CD8-positive, alpha-beta memory T cell (primary cell): ENCODE measurements around the gene CRY1. TPM values are rescaled to one million over a fixed set of nuclear protein-coding genes. Genes with fewer than 3 reads are reported as not detected.
"Not testable (repeated sequence)": the region's sequence is repeated elsewhere in the genome, so short reads cannot be mapped to it uniquely, and the experiment has no call there.

Experiments used
- CTCF ChIA-PET: fragments of 350-600 bp; sonication (Branson Sonifier 250); formaldehyde crosslinking; loops from one replicate; lab custom pipeline; 2021; ENCODE audit warnings: antibody characterized with exemption; lab: Charles Lee
- POLR2A ChIA-PET: fragments of 350-600 bp; sonication (Branson Sonifier 250); formaldehyde crosslinking; loops from one replicate; lab custom pipeline; 2021; ENCODE audit warnings: antibody characterized with exemption; lab: Charles Lee
- DNase-seq, 5 donors: peaks; one replicate each; pipeline versions ENCODE4 v3.0.0 to v3.0.0-alpha.2; 2020 to 2022; ENCODE audit warnings: mixed read lengths in 1 of 5
- H3K27ac ChIP-seq: one replicate; pipeline ENCODE4 v1.7.0; 2013; ENCODE audit warnings: low read depth, mild to moderate bottlenecking, low read length, moderate library complexity
- H3K27me3 ChIP-seq: 2 replicates; pipeline ENCODE4 v1.7.0; 2013; ENCODE audit warnings: low read length, mild to moderate bottlenecking; ENCODE audit not compliant: insufficient read depth, poor library complexity, severe bottlenecking
- H3K36me3 ChIP-seq: 2 replicates; pipeline ENCODE4 v1.7.0; 2013; ENCODE audit warnings: mild to moderate bottlenecking, low read length, moderate library complexity; ENCODE audit not compliant: insufficient read depth
- H3K4me1 ChIP-seq: 2 replicates; pipeline ENCODE4 v1.7.0; 2013; ENCODE audit warnings: mild to moderate bottlenecking, low read length, moderate library complexity; ENCODE audit not compliant: insufficient read depth
- H3K4me3 ChIP-seq: 2 replicates; pipeline ENCODE4 v1.7.0; 2013; ENCODE audit warnings: mild to moderate bottlenecking, low read length
- H3K9me3 ChIP-seq: 2 replicates; pipeline ENCODE4 v1.7.0; 2013; ENCODE audit warnings: mild to moderate bottlenecking, low read length
- H3K27ac Mint-ChIP-seq, 8 donors: one replicate each; pipeline ENCODE4 v1.8.0; 2020 to 2021; ENCODE audit warnings: mixed read lengths in 8 of 8, mild to moderate bottlenecking in 6 of 8, inconsistent platforms in 3 of 8, moderate library complexity in 3 of 8
- H3K27me3 Mint-ChIP-seq, 2 donors: one replicate each; pipeline ENCODE4 v1.8.0; 2020 to 2021; ENCODE audit warnings: mixed read lengths in 2 of 2, mild to moderate bottlenecking in 1 of 2, moderate library complexity in 1 of 2
- H3K36me3 Mint-ChIP-seq, 3 donors: one replicate each; pipeline ENCODE4 v1.8.0; 2020 to 2021; ENCODE audit warnings: mixed read lengths in 3 of 3, inconsistent platforms in 1 of 3, mild to moderate bottlenecking in 1 of 3
- H3K4me1 Mint-ChIP-seq, 3 donors: one replicate each; pipeline ENCODE4 v1.8.0; 2020 to 2021; ENCODE audit warnings: mixed read lengths in 3 of 3, inconsistent platforms in 1 of 3, mild to moderate bottlenecking in 1 of 3
- H3K4me3 Mint-ChIP-seq, 7 donors: one replicate each; pipeline ENCODE4 v1.8.0; 2020 to 2021; ENCODE audit warnings: mixed read lengths in 7 of 7, mild to moderate bottlenecking in 6 of 7, moderate library complexity in 4 of 7, inconsistent platforms in 2 of 7
- H3K9me3 Mint-ChIP-seq, 5 donors: one replicate each; pipeline ENCODE4 v1.8.0; 2020 to 2022; ENCODE audit warnings: mixed read lengths in 5 of 5, mild to moderate bottlenecking in 3 of 5, moderate library complexity in 2 of 5, inconsistent platforms in 1 of 5
- polyA plus RNA-seq: library from polyadenylated mRNA; unstranded; fragments of 300-500 nt; fragmentation: Illumina TruSeq; gene quantifications from one replicate; pipeline ENCODE4 v1.2.3, GENCODE V29; 2021
- total RNA-seq, 2 experiments: library from RNA; stranded (reverse); gene quantifications; one replicate each; pipeline ENCODE4 v1.2.3, GENCODE V29; 2021

The CRY1 gene
- total and polyA plus RNA-seq, 3 experiments from 2014 or later, result 29.0 to 38.8 (median 36.6) TPM

GRCh38 chr12:107118624-107119023 is 25.3 kb upstream of the CRY1 start:
- POLR2A ChIA-PET, result no interaction called here
- H3K4me1 Mint-ChIP-seq, result no peaks in the 10 kb centered on the region
- no peaks in the 10 kb centered on the region for H3K36me3 ChIP-seq
- no peak for DNase-seq
- H3K4me1 ChIP-seq, result no peaks in the 10 kb centered on the region
- peaks cover 0 to 3% (median 0%) of the 10 kb centered on the region in 5 donors for H3K9me3 Mint-ChIP-seq
- no peak overlapping the region for H3K4me3 Mint-ChIP-seq
- no peaks in the 10 kb centered on the region for H3K27me3 ChIP-seq
- CTCF ChIA-PET, result interaction anchor here (1.3 to 3.8 kb wide), 2 partner anchors 13 kb away, joined by 3 to 15 read pairs; no protein-coding TSS in a partner anchor
- H3K36me3 Mint-ChIP-seq, result no peaks in the 10 kb centered on the region
- H3K27ac ChIP-seq, result no peak overlapping the region
- no peaks in the 10 kb centered on the region for H3K9me3 ChIP-seq
- no peak overlapping the region for H3K27ac Mint-ChIP-seq
- peaks cover 21 to 41% of the 10 kb centered on the region in 2 donors for H3K27me3 Mint-ChIP-seq
- no peak overlapping the region for H3K4me3 ChIP-seq

GRCh38 chr12:107115119-107115518 is 21.8 kb upstream of the CRY1 start:
- no peaks in the 10 kb centered on the region for H3K4me1 Mint-ChIP-seq
- no peaks in the 10 kb centered on the region for H3K9me3 Mint-ChIP-seq
- POLR2A ChIA-PET, result no interaction called here
- Histone ChIP-seq H3K9me3 (no peaks in the 10 kb centered on the region), H3K27ac (no peak overlapping the region), H3K4me1 (no peaks in the 10 kb centered on the region), H3K36me3 (no peaks in the 10 kb centered on the region), H3K27me3 (no peaks in the 10 kb centered on the region), H3K4me3 (no peak overlapping the region)
- H3K27ac Mint-ChIP-seq, result no peak overlapping the region
- H3K36me3 Mint-ChIP-seq, result no peaks in the 10 kb centered on the region
- no peak for DNase-seq
- CTCF ChIA-PET, result interaction anchor here (0.7 to 3.8 kb wide), 3 partner anchors 9 to 16 kb away, joined by 3 to 15 read pairs (median 4); no protein-coding TSS in a partner anchor
- peaks cover 11 to 33% of the 10 kb centered on the region in 2 donors for H3K27me3 Mint-ChIP-seq
- no peak overlapping the region for H3K4me3 Mint-ChIP-seq

GRCh38 chr12:107111314-107111713 is 18.0 kb upstream of the CRY1 start:
- H3K36me3 Mint-ChIP-seq, result no peaks in the 10 kb centered on the region

GRCh38 chr12:107109726-107110719 is 16.7 kb upstream of the CRY1 start:
- Histone ChIP-seq H3K4me3 (no peak overlapping the region), H3K4me1 (no peaks in the 10 kb centered on the region), H3K27me3 (no peaks in the 10 kb centered on the region), H3K36me3 (no peaks in the 10 kb centered on the region), H3K27ac (no peak overlapping the region), H3K9me3 (no peaks in the 10 kb centered on the region)
- H3K27me3 Mint-ChIP-seq, result peaks cover 10 to 44% of the 10 kb centered on the region in 2 donors
- H3K36me3 Mint-ChIP-seq, result no peaks in the 10 kb centered on the region
- H3K4me3 Mint-ChIP-seq, result no peak overlapping the region
- ChIA-PET CTCF (no interaction called here), POLR2A (no interaction called here)
- H3K4me1 Mint-ChIP-seq, result no peaks in the 10 kb centered on the region
- H3K9me3 Mint-ChIP-seq, result peaks cover 0 to 2% (median 0%) of the 10 kb centered on the region in 5 donors
- DNase-seq, result no peak
- no peak overlapping the region for H3K27ac Mint-ChIP-seq

More at GRCh38 chr12:107111314-107111713, 18.0 kb upstream of the CRY1 start:
- no peak overlapping the region for H3K4me3 ChIP-seq
- Mint-ChIP-seq H3K27me3 (peaks cover 10 to 36% of the 10 kb centered on the region in 2 donors), H3K9me3 (peaks cover 0 to 2% (median 0%) of the 10 kb centered on the region in 5 donors), H3K27ac (no peak overlapping the region), H3K4me3 (no peak overlapping the region), H3K4me1 (no peaks in the 10 kb centered on the region)
- no peaks in the 10 kb centered on the region for H3K9me3 ChIP-seq
- H3K4me1 ChIP-seq, result no peaks in the 10 kb centered on the region
- ChIA-PET POLR2A (no interaction called here), CTCF (no interaction called here)
- no peaks in the 10 kb centered on the region for H3K36me3 ChIP-seq
- H3K27ac ChIP-seq, result no peak overlapping the region
- no peak for DNase-seq
- no peaks in the 10 kb centered on the region for H3K27me3 ChIP-seq

GRCh38 chr12:107108995-107109508 is 15.7 kb upstream of the CRY1 start:
- no peak overlapping the region for H3K27ac Mint-ChIP-seq
- peaks cover 8 to 39% of the 10 kb centered on the region in 2 donors for H3K27me3 Mint-ChIP-seq
- H3K36me3 Mint-ChIP-seq, result no peaks in the 10 kb centered on the region
- CTCF ChIA-PET, result no interaction called here
- no peaks in the 10 kb centered on the region for H3K27me3 ChIP-seq
- DNase-seq, result no peak
- peaks cover 0 to 4% (median 0%) of the 10 kb centered on the region in 3 donors for H3K4me1 Mint-ChIP-seq
- no peak overlapping the region for H3K27ac ChIP-seq
- H3K9me3 ChIP-seq, result no peaks in the 10 kb centered on the region
- H3K36me3 ChIP-seq, result no peaks in the 10 kb centered on the region
- H3K4me3 Mint-ChIP-seq, result no peak overlapping the region
- peaks cover 0 to 2% (median 0%) of the 10 kb centered on the region in 5 donors for H3K9me3 Mint-ChIP-seq
- no peak overlapping the region for H3K4me3 ChIP-seq
- no peaks in the 10 kb centered on the region for H3K4me1 ChIP-seq
- POLR2A ChIA-PET, result no interaction called here

- H3K9me3 Mint-ChIP-seq, POLR2A ChIA-PET: not testable (repeated sequence)
These were observed 15.0 kb upstream of the CRY1 start for GRCh38 chr12:107108366-107108765.

GRCh38 chr12:107107381-107107780 is 14.0 kb upstream of the CRY1 start:
- Mint-ChIP-seq H3K36me3 (no peaks in the 10 kb centered on the region), H3K27me3 (peaks cover under 1 to 30% of the 10 kb centered on the region in 2 donors), H3K4me3 (no peak overlapping the region), H3K4me1 (peaks cover 0 to 4% (median 0%) of the 10 kb centered on the region in 3 donors), H3K27ac (peak overlapping the region in 1 of 8 donors; percentile 61), H3K9me3 (peaks cover 0 to 2% (median 0%) of the 10 kb centered on the region in 5 donors)
- Histone ChIP-seq H3K4me1 (no peaks in the 10 kb centered on the region), H3K4me3 (no peak overlapping the region), H3K27me3 (no peaks in the 10 kb centered on the region), H3K36me3 (no peaks in the 10 kb centered on the region), H3K9me3 (no peaks in the 10 kb centered on the region), H3K27ac (no peak overlapping the region)
- no peak for DNase-seq
- ChIA-PET CTCF (no interaction called here), POLR2A (no interaction called here)

More at GRCh38 chr12:107108366-107108765, 15.0 kb upstream of the CRY1 start:
- H3K27ac ChIP-seq, H3K27me3 ChIP-seq, H3K36me3 Mint-ChIP-seq, H3K27ac Mint-ChIP-seq, H3K4me3 ChIP-seq, H3K4me3 Mint-ChIP-seq, CTCF ChIA-PET, H3K4me1 Mint-ChIP-seq, H3K9me3 ChIP-seq, H3K36me3 ChIP-seq, H3K4me1 ChIP-seq, DNase-seq: not testable (repeated sequence)
- peaks cover 5 to 35% of the 10 kb centered on the region in 2 donors for H3K27me3 Mint-ChIP-seq
